Kidney (tissue), 14 donors: ENCODE measurements around the gene ACADVL. TPM values are rescaled to one million over a fixed set of nuclear protein-coding genes. Genes with fewer than 3 reads are reported as not detected.

Experiments used
- DNase-seq, 5 donors: peaks; one replicate each; pipeline ENCODE4 v3.0.0-alpha.2; 2013 to 2020
- FAIRE-seq: peaks from 2 replicates; lab custom pipeline; 2012; peaks lifted over from hg19 to GRCh38; lab: Jason Lieb, UNC
- H3K27ac ChIP-seq, 2 donors: one replicate each; pipeline ENCODE4 v1.7.0; 2013; ENCODE audit warnings: low read depth in 2 of 2, low read length in 2 of 2, inconsistent platforms in 1 of 2
- H3K27me3 ChIP-seq: one replicate; pipeline ENCODE4 v1.7.1; 2013; ENCODE audit warnings: low read length, inconsistent platforms; ENCODE audit not compliant: control insufficient read depth, insufficient read depth
- H3K36me3 ChIP-seq, 3 donors: one replicate each; pipeline versions ENCODE4 v1.7.0 to v1.7.1; 2013; ENCODE audit warnings: low read length in 3 of 3, control low read depth in 1 of 3, inconsistent platforms in 1 of 3; ENCODE audit not compliant: insufficient read depth in 3 of 3, control insufficient read depth in 2 of 3
- H3K4me1 ChIP-seq, 3 donors: one replicate each; pipeline versions ENCODE4 v1.7.0 to v1.7.1; 2013; ENCODE audit warnings: low read length in 3 of 3, inconsistent platforms in 1 of 3, low read depth in 1 of 3; ENCODE audit not compliant: control insufficient read depth in 2 of 3, insufficient read depth in 2 of 3
- H3K4me3 ChIP-seq, 3 donors: one replicate each; pipeline versions ENCODE4 v1.7.0 to v1.8.1; 2013; ENCODE audit warnings: low read length in 3 of 3, control low read depth in 1 of 3, inconsistent platforms in 1 of 3
- H3K9ac ChIP-seq, 3 donors: one replicate each; pipeline versions ENCODE4 v1.7.0 to v1.7.1; 2013; ENCODE audit warnings: low read length in 3 of 3, control low read depth in 1 of 3, inconsistent platforms in 1 of 3
- H3K9me3 ChIP-seq, 3 donors: one replicate each; pipeline versions ENCODE4 v1.7.0 to v1.7.1; 2013; ENCODE audit warnings: low read length in 3 of 3, control low read depth in 1 of 3, inconsistent platforms in 1 of 3; ENCODE audit not compliant: control insufficient read depth in 2 of 3, insufficient read depth in 1 of 3
- CTCF ChIP-seq: IDR thresholded peaks from 3 replicates; pipeline ENCODE4 v1.5.1; 2012; ENCODE audit warnings: mild to moderate bottlenecking, moderate library complexity, borderline replicate concordance; ENCODE audit not compliant: insufficient read depth; ENCODE audit errors: extremely low read depth
- intact Hi-C: fragments of 100-400 bp; cut with DNase I; formaldehyde crosslinking; loops from one replicate; pipeline ENCODE4 v1.11.1; 2022
- microRNA-seq: library from miRNA; unstranded; fragments of <30 nt; microRNA quantifications from one replicate; pipeline ENCODE4 v1.2.0, GENCODE V29; 2020
- polyA plus RNA-seq: library from polyadenylated mRNA; stranded (reverse); fragments of 350-450 nt; fragmentation: Illumina TruSeq; extraction: RNeasy Lipid Tissue Mini Kit (QIAGEN cat#74804); gene quantifications from one replicate; pipeline ENCODE4 v1.2.3, GENCODE V29; 2014; ENCODE audit warnings: low read depth, low replicate concordance; ENCODE audit not compliant: insufficient read depth
- total RNA-seq: library from RNA; stranded (reverse); fragmentation: NEBNext Ultra II Directional; extraction: Animal tissue kit (Norgen Biotek cat#: 25700); gene quantifications from one replicate; pipeline ENCODE4 v1.2.1, GENCODE V29; 2021
- donor health status: control.
- donor health status: control.
- donor health status: control.
- donor health status: control.
- donor health status: control.
- donor health status: DM: yes; HTN: yes; CAD: no.
- donor health status: Normal renal cell carcinoma (clear cell type).

ACADVL gene
- total and polyA plus RNA-seq, 2 donors from 2014 or later, result 689 to 1,202 TPM

- FAIRE-seq (no peak), DNase-seq (peak; percentile 78 to 91 (median 87))
- no peak for TF ChIP-seq CTCF
- peak overlapping the region; percentile 88 to 89 for H3K27ac ChIP-seq
- H3K9me3 ChIP-seq, result no peaks in the 10 kb centered on the region
- peak overlapping the region; percentile 53 to 74 (median 72) for H3K4me3 ChIP-seq
- peaks cover 0 to 2% (median 0%) of the 10 kb centered on the region in 3 donors for H3K36me3 ChIP-seq
- H3K27me3 ChIP-seq, result no peaks in the 10 kb centered on the region
- intact Hi-C loops, result no loop called here
- peaks cover 0 to 21% (median 3%) of the 10 kb centered on the region in 3 donors for H3K4me1 ChIP-seq
- peak overlapping the region; percentile 46 to 77 (median 49) for H3K9ac ChIP-seq
These were observed 43.4 kb downstream of the ACADVL start for GRCh38 chr17:7262935-7263800.

- TF ChIP-seq CTCF, result no peak
- peaks cover 0 to 2% (median 0%) of the 10 kb centered on the region in 3 donors for H3K36me3 ChIP-seq
- peak overlapping the region in 1 of 3 donors; percentile 74 for H3K4me3 ChIP-seq
- no peak overlapping the region for H3K9ac ChIP-seq
- intact Hi-C loops, result no loop called here
- no peaks in the 10 kb centered on the region for H3K9me3 ChIP-seq
- peak overlapping the region; percentile 88 to 89 for H3K27ac ChIP-seq
- H3K27me3 ChIP-seq, result no peaks in the 10 kb centered on the region
- no peak for FAIRE-seq
- DNase-seq, result no peak
- peaks cover 0 to 21% (median 3%) of the 10 kb centered on the region in 3 donors for H3K4me1 ChIP-seq
These were observed 44.0 kb downstream of the ACADVL start for GRCh38 chr17:7263801-7264078.

GRCh38 chr17:7266784-7267183 lies 47.0 kb downstream of the ACADVL start:
- no peak for TF ChIP-seq CTCF
- no peaks in the 10 kb centered on the region for H3K36me3 ChIP-seq
- no peak overlapping the region for H3K9ac ChIP-seq
- FAIRE-seq, result no peak
- H3K9me3 ChIP-seq, result no peaks in the 10 kb centered on the region
- DNase-seq, result no peak
- intact Hi-C loops, result no loop called here
- H3K4me3 ChIP-seq, result no peak overlapping the region
- no peak overlapping the region for H3K27ac ChIP-seq
- H3K27me3 ChIP-seq, result no peaks in the 10 kb centered on the region
- peaks cover 0 to 11% (median 0%) of the 10 kb centered on the region in 3 donors for H3K4me1 ChIP-seq

Small RNA genes lying within 50 kb of the gene (microRNA-seq; reads per million reads assigned to microRNA genes)
- 788 reads per million, percentile 78 among the genes with 10 or more reads in this experiment for gene MIR324

Other genes with a start within 250 kb of the ACADVL start
Only the 30 nearest of the 33 such genes appear.
- gene RNASEK, start 207.3 kb upstream of the ACADVL start, total RNA-seq, result 195 TPM
- gene RNASEK, start 207.3 kb upstream of the ACADVL start, polyA plus RNA-seq, result 971 TPM
- 33.3 TPM for gene BCL6B, start 196.9 kb upstream of the ACADVL start, total RNA-seq
- 4.4 TPM for gene BCL6B, start 196.9 kb upstream of the ACADVL start, polyA plus RNA-seq
- 6.5 TPM for gene SLC16A13, start 183.9 kb upstream of the ACADVL start, total RNA-seq
- gene SLC16A13, start 183.9 kb upstream of the ACADVL start, polyA plus RNA-seq, result 11.6 TPM
- 2.1 TPM for gene SLC16A11, start 175.8 kb upstream of the ACADVL start, total RNA-seq
- gene SLC16A11, start 175.8 kb upstream of the ACADVL start, polyA plus RNA-seq, result 7.8 TPM
- gene CLEC10A, start 139.7 kb upstream of the ACADVL start, total RNA-seq, result 16.1 TPM
- 1.5 TPM for gene CLEC10A, start 139.7 kb upstream of the ACADVL start, polyA plus RNA-seq
- 1.2 TPM for gene ASGR2, start 105.1 kb upstream of the ACADVL start, total RNA-seq
- 1.4 TPM for gene ASGR2, start 105.1 kb upstream of the ACADVL start, polyA plus RNA-seq
- 2.1 TPM for gene ASGR1, start 40.6 kb upstream of the ACADVL start, total RNA-seq
- 1.4 TPM for gene ASGR1, start 40.6 kb upstream of the ACADVL start, polyA plus RNA-seq
- gene DLG4, start 102 bp upstream of the ACADVL start, total RNA-seq, result 18.9 TPM
- gene DLG4, start 102 bp upstream of the ACADVL start, polyA plus RNA-seq, result 6.6 TPM
- gene DVL2, start 14.6 kb downstream of the ACADVL start, total RNA-seq, result 35.8 TPM
- 18.0 TPM for gene DVL2, start 14.6 kb downstream of the ACADVL start, polyA plus RNA-seq
- gene PHF23, start 19.5 kb downstream of the ACADVL start, total RNA-seq, result 28.1 TPM
- 48.5 TPM for gene PHF23, start 19.5 kb downstream of the ACADVL start, polyA plus RNA-seq
- gene GABARAP, start 22.5 kb downstream of the ACADVL start, total RNA-seq, result 477 TPM
- gene GABARAP, start 22.5 kb downstream of the ACADVL start, polyA plus RNA-seq, result 1,483 TPM
- gene CTDNEP1, start 31.8 kb downstream of the ACADVL start, total RNA-seq, result 113 TPM
- 124 TPM for gene CTDNEP1, start 31.8 kb downstream of the ACADVL start, polyA plus RNA-seq
- 41.9 TPM for gene ELP5, start 32.3 kb downstream of the ACADVL start, total RNA-seq
- gene ELP5, start 32.3 kb downstream of the ACADVL start, polyA plus RNA-seq, result 110 TPM
- gene CLDN7, start 42.5 kb downstream of the ACADVL start, total RNA-seq, result 233 TPM
- gene CLDN7, start 42.5 kb downstream of the ACADVL start, polyA plus RNA-seq, result 119 TPM
- gene SLC2A4, start 61.8 kb downstream of the ACADVL start, total RNA-seq, result 4.2 TPM
- gene SLC2A4, start 61.8 kb downstream of the ACADVL start, polyA plus RNA-seq, result 2.8 TPM
- 1.3 TPM for gene YBX2, start 74.7 kb downstream of the ACADVL start, total RNA-seq
- 3.3 TPM for gene YBX2, start 74.7 kb downstream of the ACADVL start, polyA plus RNA-seq
- 306 TPM for gene EIF5A, start 87.7 kb downstream of the ACADVL start, total RNA-seq
- 434 TPM for gene EIF5A, start 87.7 kb downstream of the ACADVL start, polyA plus RNA-seq
- 67.0 TPM for gene GPS2, start 95.4 kb downstream of the ACADVL start, total RNA-seq
- gene GPS2, start 95.4 kb downstream of the ACADVL start, polyA plus RNA-seq, result 101 TPM
- 44.7 TPM for gene NEURL4, start 109.4 kb downstream of the ACADVL start, total RNA-seq
- gene NEURL4, start 109.4 kb downstream of the ACADVL start, polyA plus RNA-seq, result 21.2 TPM
- 26.0 TPM for gene ACAP1, start 116.6 kb downstream of the ACADVL start, total RNA-seq
- gene ACAP1, start 116.6 kb downstream of the ACADVL start, polyA plus RNA-seq, result 9.9 TPM
- gene KCTD11, start 132.2 kb downstream of the ACADVL start, total RNA-seq, result 14.4 TPM
- gene KCTD11, start 132.2 kb downstream of the ACADVL start, polyA plus RNA-seq, result 7.2 TPM
- not detected for gene TMEM95, start 135.2 kb downstream of the ACADVL start, total RNA-seq
- not detected for gene TMEM95, start 135.2 kb downstream of the ACADVL start, polyA plus RNA-seq
- gene TNK1, start 161.2 kb downstream of the ACADVL start, total RNA-seq, result 9.3 TPM
- 7.6 TPM for gene TNK1, start 161.2 kb downstream of the ACADVL start, polyA plus RNA-seq
- gene PLSCR3, start 174.6 kb downstream of the ACADVL start, total RNA-seq, result 35.0 TPM
- 26.4 TPM for gene PLSCR3, start 174.6 kb downstream of the ACADVL start, polyA plus RNA-seq
- 55.8 TPM for gene TMEM256, start 184.2 kb downstream of the ACADVL start, total RNA-seq
- gene TMEM256, start 184.2 kb downstream of the ACADVL start, polyA plus RNA-seq, result 389 TPM
- 23.4 TPM for gene NLGN2, start 187.9 kb downstream of the ACADVL start, total RNA-seq
- 7.3 TPM for gene NLGN2, start 187.9 kb downstream of the ACADVL start, polyA plus RNA-seq
- not detected for gene SPEM1, start 200.4 kb downstream of the ACADVL start, total RNA-seq
- not detected for gene SPEM1, start 200.4 kb downstream of the ACADVL start, polyA plus RNA-seq
- gene SPEM2, start 205.7 kb downstream of the ACADVL start, total RNA-seq, result not detected
- not detected for gene SPEM2, start 205.7 kb downstream of the ACADVL start, polyA plus RNA-seq
- gene SPEM3, start 208.9 kb downstream of the ACADVL start, total RNA-seq, result not detected
- gene SPEM3, start 208.9 kb downstream of the ACADVL start, polyA plus RNA-seq, result not detected
- gene TMEM102, start 215.5 kb downstream of the ACADVL start, total RNA-seq, result 10.0 TPM
- gene TMEM102, start 215.5 kb downstream of the ACADVL start, polyA plus RNA-seq, result 10.0 TPM